Dendritic cell treated with granulocyte-macrophage colony-stimulating factor and Interleukin-4, amounts not matched to agents 40 ng/mL and 50 ng/mL, for 4 days (primary cell): ENCODE results near the gene TBC1D2.

Experiments
- H3K27ac Mint-ChIP-seq: one replicate; pipeline ENCODE4 v1.8.0; 2022; ENCODE audit warnings: mild to moderate bottlenecking, mixed read lengths
- H3K27me3 Mint-ChIP-seq: one replicate; pipeline ENCODE4 v1.8.0; 2022; ENCODE audit warnings: mild to moderate bottlenecking, mixed read lengths
- H3K36me3 Mint-ChIP-seq: one replicate; pipeline ENCODE4 v1.8.0; 2022; ENCODE audit warnings: low read depth, mixed read lengths
- H3K4me1 Mint-ChIP-seq: one replicate; pipeline ENCODE4 v1.8.0; 2022; ENCODE audit warnings: low read depth, mixed read lengths
- H3K4me3 Mint-ChIP-seq: one replicate; pipeline ENCODE4 v1.8.0; 2022; ENCODE audit warnings: mild to moderate bottlenecking, moderate library complexity, mixed read lengths
- H3K9me3 Mint-ChIP-seq: one replicate; pipeline ENCODE4 v1.8.0; 2022; ENCODE audit warnings: mixed read lengths
- intact Hi-C: fragments of 100-400 bp; cut with micrococcal nuclease; formaldehyde crosslinking; loops from one replicate; pipeline ENCODE4 v1.15.0; 2022

Gene TBC1D2

DNA sequence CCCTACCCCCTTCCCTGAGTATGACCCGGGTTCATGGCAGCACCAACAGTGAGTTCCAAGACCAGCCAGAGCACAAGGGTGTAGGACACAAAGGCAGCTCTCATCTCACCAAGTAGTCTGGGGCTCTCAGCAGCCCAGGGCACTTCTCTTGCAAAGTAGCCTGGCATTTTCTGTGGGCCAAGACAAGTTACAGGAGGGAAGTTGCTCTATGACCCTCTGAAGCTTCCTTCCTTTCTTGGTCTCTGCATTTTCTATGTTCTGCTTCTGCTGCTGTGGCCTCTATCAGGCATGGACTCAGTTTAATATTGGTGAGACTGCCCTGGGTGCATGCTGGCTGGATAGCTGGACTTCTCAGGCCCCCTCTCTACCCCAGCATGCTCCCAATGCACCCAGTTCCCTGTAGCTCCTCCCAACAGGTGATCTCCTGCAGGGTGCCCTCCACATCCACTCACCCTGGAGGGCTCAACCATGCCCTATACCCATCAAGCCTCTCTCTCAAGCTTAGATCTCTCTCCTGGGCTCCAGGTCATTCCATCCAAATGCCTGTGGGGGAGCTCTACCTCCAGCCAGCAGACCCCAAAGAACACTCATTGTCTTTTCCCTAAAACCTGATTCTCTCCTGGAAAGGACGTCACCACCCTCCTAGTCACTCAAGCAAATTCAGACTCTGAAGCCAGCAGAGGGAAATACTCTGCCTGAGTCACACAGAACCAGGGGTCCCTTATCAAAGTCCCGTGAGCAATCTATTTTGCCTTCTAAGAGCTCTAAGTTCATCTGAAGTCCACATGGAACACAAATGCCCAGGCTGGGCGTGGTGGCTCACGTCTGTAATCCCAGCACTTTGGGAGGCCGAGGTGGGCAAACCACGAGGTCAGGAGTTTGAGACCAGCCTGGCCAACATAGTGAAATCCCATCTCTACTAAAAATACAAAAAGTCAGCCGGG is 13.8 kb downstream of the TBC1D2 start:
- no peaks in the 10 kb centered on the region for H3K9me3 Mint-ChIP-seq
- H3K27ac Mint-ChIP-seq = peak overlapping the region; percentile 83
- peak overlapping the region; percentile 32 for H3K4me3 Mint-ChIP-seq
- no peaks in the 10 kb centered on the region for H3K27me3 Mint-ChIP-seq
- intact Hi-C loops = no loop called here
- H3K4me1 Mint-ChIP-seq = peaks cover 55% of the 10 kb centered on the region
- H3K36me3 Mint-ChIP-seq = peaks cover 66% of the 10 kb centered on the region

DNA sequence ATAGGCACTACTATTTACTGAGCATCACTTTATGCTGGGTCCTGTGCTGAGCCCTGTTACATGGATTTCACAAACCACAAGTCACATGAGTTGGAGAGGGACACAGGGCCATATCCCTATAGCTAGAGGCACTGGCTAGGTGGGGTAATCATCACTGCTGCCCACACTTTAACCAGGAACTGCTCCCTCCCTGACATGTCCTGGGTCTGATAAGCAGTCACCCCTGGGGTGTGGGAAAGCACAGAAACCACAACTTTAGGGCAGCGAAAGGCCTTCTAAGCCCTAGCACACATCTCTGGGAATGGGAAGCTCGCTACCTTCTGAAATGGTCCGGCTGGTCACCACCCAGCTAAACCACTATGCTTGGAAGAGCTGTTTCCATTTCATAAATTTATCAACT is 15.0 kb downstream of the TBC1D2 start:
- Mint-ChIP-seq H3K27me3 (no peaks in the 10 kb centered on the region), H3K4me1 (peaks cover 45% of the 10 kb centered on the region), H3K9me3 (no peaks in the 10 kb centered on the region), H3K36me3 (peaks cover 68% of the 10 kb centered on the region), H3K4me3 (no peak overlapping the region), H3K27ac (peak overlapping the region; percentile 83)
- intact Hi-C loops = no loop called here

DNA sequence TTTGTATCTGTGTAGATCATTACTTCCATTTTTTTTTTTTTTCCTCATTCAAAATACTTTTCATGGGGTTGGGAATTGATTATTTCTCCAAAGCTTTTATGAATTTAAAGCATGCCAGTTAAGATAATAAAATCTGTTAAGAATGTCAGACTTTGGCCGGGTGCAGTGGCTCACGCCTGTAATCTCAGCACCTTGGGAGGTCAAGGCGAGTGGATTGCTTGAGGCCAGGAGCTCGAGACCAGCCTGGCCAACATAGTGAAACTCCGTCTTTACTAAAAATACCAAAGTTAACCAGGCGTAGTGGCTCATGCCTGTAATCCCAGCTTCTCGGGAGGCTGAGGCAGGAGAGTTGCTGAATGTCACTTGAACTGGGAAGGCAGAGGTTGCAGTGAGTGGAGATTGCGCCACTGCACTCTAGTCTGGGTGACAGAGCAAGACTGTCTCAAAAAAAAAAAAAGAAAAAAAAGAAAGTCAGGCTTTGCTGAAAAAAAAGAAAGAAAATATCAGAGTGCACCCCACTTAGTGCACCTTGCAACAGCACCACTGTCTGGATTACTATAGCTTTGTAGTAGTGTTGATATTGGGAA is 18.5 kb downstream of the TBC1D2 start:
- Mint-ChIP-seq H3K27me3 (no peaks in the 10 kb centered on the region), H3K27ac (peak overlapping the region; percentile 20), H3K9me3 (no peaks in the 10 kb centered on the region), H3K36me3 (peaks cover 74% of the 10 kb centered on the region), H3K4me3 (no peak overlapping the region), H3K4me1 (peaks cover 35% of the 10 kb centered on the region)
- intact Hi-C loops = no loop called here

DNA sequence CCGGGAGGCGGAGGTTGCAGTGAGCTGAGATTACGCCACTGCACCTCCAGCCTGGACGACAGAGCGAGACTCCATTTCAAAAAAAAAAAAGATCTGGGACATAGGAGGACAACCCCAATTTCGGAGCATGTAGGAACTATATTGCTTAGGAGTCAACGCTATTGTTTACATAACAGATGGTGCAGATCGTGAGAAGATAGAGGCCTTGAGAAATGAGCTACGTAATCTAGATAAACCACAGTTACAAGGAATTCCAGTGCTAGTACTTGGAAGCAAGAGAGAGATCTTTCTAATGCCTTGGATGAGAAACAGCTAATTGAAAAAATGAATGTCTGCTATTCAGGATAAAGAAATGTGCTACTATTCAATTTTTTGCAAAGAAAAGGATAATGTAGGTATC is 20.3 kb downstream of the TBC1D2 start:
- intact Hi-C loops = no loop called here
- Mint-ChIP-seq H3K27ac (no peak overlapping the region), H3K27me3 (no peaks in the 10 kb centered on the region), H3K9me3 (no peaks in the 10 kb centered on the region), H3K4me1 (peaks cover 22% of the 10 kb centered on the region), H3K4me3 (no peak overlapping the region), H3K36me3 (peaks cover 78% of the 10 kb centered on the region)

DNA sequence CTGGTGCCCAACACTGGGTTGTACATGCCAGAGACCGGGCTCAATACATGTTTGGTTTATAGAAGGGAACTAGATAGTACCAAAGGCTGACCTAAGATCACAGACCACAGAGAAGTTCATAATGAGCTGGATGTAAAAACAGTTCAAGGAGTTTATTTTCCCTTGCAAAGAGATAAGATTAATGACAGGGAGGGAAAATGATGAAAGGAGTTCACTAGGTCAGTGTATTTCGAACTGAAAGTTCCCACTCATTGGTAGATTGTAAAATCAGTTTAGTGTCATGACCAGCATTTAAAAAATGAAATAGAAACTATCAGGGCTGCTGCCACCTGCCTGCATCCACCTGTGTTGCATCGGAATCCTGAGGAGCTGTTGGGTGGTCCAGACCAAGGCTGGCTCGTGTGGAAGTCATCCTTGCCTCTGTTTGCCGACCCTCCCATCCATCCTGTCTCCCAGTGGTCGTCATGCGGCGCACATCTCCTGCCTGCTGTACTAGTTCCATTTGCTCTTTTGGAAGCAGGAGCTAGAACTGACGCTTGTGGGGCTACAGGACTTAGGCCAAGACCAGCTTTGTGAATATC is 21.1 kb downstream of the TBC1D2 start:
- intact Hi-C loops = no loop called here
- no peaks in the 10 kb centered on the region for H3K27me3 Mint-ChIP-seq
- H3K36me3 Mint-ChIP-seq = peaks cover 79% of the 10 kb centered on the region
- H3K4me3 Mint-ChIP-seq = no peak overlapping the region
- H3K4me1 Mint-ChIP-seq = peaks cover 17% of the 10 kb centered on the region
- H3K9me3 Mint-ChIP-seq = no peaks in the 10 kb centered on the region
- peak overlapping the region; percentile 4 for H3K27ac Mint-ChIP-seq

DNA sequence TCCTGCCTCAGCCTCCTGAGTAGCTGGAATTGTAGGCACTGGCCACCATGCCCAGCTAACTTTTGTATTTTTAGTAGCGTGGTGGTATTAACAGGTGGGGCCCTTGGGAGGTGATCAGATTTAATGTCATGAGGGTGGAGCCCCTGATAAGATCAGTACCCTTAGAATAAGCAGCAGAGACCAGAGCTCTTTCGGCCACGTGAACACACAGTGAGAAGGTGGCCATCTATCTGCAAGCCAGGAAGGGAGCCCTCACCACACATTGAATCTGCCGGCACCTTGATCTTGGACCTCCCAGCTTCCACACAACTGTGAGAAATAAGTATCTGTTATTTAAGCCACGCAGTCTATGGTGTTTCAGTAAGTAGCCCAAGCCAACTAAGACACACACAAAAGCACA is 22.5 kb downstream of the TBC1D2 start:
- peaks cover 93% of the 10 kb centered on the region for H3K36me3 Mint-ChIP-seq

DNA sequence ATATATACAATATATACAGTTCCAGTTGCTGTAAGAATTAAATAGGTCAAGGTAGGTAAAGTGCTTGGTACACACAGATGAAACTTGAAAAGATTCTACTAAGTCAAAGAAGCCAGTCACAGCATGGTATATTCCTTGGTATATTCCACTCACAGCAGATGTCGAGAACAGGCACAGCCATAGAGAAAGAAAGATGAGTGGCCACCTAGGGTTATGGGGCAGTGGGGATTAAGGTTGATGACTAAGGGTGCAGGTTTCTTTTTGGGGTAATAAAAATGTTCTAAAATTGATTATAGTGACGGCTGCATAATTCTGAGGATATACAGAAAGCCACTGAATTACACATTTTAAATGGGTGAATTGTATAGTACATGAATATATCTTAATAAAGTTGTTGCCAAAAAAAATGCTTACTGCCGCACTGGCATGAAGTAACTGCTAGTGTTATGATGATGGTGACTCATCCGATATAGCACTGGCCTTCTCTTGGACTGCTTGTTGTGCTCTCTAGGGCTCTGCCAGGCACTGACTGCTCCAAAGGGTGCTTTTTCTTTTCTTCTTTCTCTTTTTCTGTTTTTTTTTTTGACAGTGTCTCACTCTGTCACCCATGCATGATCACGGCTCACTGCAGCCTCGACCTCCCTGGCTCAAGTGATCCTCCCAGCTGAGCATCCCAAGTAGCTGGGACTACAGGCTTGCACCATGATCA is 23.5 kb downstream of the TBC1D2 start:
- H3K27me3 Mint-ChIP-seq = no peaks in the 10 kb centered on the region
- H3K9me3 Mint-ChIP-seq = no peaks in the 10 kb centered on the region
- H3K27ac Mint-ChIP-seq = no peak overlapping the region
- H3K4me1 Mint-ChIP-seq = peaks cover 11% of the 10 kb centered on the region
- no peak overlapping the region for H3K4me3 Mint-ChIP-seq
- peaks cover 98% of the 10 kb centered on the region for H3K36me3 Mint-ChIP-seq
- intact Hi-C loops = no loop called here

More for the DNA sequence above, 22.5 kb downstream of the TBC1D2 start:
- Mint-ChIP-seq H3K4me3 (no peak overlapping the region), H3K27me3 (no peaks in the 10 kb centered on the region), H3K4me1 (peaks cover 17% of the 10 kb centered on the region), H3K9me3 (no peaks in the 10 kb centered on the region), H3K27ac (no peak overlapping the region)
- intact Hi-C loops = no loop called here

DNA sequence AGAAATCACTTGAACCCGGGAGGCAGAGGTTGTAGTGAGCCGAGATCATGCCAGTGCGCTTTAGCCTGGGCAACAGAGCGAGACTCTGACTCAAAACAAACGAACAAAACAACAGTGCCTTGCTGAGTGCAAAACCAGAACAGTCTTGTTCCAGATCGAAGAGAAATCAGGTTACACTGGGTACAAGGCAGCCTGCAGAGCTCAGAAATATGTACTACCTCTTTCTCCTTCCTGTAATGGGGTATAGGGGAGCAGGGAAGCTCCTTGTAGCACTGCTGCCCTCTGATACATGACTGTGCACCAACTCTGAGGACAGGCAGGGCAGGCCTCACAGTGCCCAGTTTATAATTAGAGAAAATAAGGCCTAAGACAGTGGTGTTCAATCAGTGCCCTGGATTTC is 24.7 kb downstream of the TBC1D2 start:
- Mint-ChIP-seq H3K27me3 (no peaks in the 10 kb centered on the region), H3K36me3 (peaks cover 98% of the 10 kb centered on the region)

DNA sequence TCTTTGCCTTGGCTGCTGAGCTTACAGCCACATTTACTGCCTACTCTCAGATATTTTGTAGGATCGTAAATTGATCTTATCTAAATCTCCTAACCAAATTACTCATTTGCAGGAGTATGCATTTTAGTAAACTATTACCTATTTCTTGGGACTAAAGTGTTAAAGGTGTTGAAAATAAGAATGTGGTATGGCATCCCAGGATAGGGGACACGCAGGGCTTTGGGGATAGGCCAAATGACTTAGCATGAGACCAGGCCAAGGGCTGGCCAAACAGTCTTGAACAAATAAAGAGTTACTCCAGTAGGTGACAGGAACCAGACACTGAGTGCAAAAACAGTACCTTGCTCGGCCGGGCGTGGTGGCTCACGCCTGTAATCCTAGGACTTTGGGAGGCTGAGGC is 25.1 kb downstream of the TBC1D2 start:
- no peaks in the 10 kb centered on the region for H3K27me3 Mint-ChIP-seq
- H3K4me1 Mint-ChIP-seq = peaks cover 10% of the 10 kb centered on the region
- no peak overlapping the region for H3K4me3 Mint-ChIP-seq
- intact Hi-C loops = no loop called here
- H3K9me3 Mint-ChIP-seq = no peaks in the 10 kb centered on the region
- peak overlapping the region; percentile 58 for H3K27ac Mint-ChIP-seq
- H3K36me3 Mint-ChIP-seq = peaks cover 97% of the 10 kb centered on the region

More for the DNA sequence above, 24.7 kb downstream of the TBC1D2 start:
- H3K27ac Mint-ChIP-seq = peak overlapping the region; percentile 58
- intact Hi-C loops = no loop called here
- peaks cover 10% of the 10 kb centered on the region for H3K4me1 Mint-ChIP-seq
- H3K4me3 Mint-ChIP-seq = no peak overlapping the region
- H3K9me3 Mint-ChIP-seq = no peaks in the 10 kb centered on the region

DNA sequence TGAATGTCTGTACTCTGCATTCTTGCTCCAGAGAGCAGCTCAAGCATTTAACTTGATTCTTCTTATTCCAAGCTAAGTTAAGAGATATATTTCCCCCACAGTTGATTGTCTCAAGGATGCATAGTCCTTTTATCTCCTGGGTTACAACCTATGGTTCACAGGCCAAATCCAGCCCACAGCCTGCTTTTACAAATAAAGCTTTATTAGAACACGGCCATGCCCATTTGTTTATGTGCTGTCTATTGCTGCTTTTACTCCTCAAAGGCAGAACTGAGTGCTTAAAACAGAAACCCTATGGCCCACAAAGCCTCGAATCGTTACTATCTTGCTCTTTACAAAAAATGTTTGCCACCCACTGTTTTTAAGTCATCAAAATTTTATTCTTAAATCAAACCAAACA is 25.8 kb downstream of the TBC1D2 start:
- intact Hi-C loops = no loop called here
- Mint-ChIP-seq H3K9me3 (no peaks in the 10 kb centered on the region), H3K4me3 (no peak overlapping the region), H3K36me3 (peaks cover 97% of the 10 kb centered on the region), H3K4me1 (peaks cover 10% of the 10 kb centered on the region), H3K27me3 (no peaks in the 10 kb centered on the region), H3K27ac (no peak overlapping the region)

DNA sequence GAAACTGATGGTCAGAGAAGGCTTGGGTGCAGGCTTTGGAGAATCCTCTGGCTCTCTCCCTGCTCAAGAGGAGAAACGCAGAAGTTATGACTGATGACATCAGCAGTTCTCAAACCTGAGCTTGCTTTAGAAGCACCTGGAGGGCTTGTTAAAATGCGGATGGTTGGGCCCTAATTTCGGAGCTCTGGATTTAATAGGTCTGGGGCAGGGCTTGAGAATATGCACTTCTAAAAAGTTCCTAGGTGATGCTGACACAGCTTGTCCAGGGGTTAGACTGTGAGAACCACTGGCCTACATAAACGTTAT is 26.4 kb downstream of the TBC1D2 start:
- intact Hi-C loops = no loop called here
- Mint-ChIP-seq H3K36me3 (peaks cover 95% of the 10 kb centered on the region), H3K27ac (no peak overlapping the region), H3K4me3 (no peak overlapping the region), H3K27me3 (no peaks in the 10 kb centered on the region), H3K4me1 (peaks cover 10% of the 10 kb centered on the region), H3K9me3 (no peaks in the 10 kb centered on the region)

DNA sequence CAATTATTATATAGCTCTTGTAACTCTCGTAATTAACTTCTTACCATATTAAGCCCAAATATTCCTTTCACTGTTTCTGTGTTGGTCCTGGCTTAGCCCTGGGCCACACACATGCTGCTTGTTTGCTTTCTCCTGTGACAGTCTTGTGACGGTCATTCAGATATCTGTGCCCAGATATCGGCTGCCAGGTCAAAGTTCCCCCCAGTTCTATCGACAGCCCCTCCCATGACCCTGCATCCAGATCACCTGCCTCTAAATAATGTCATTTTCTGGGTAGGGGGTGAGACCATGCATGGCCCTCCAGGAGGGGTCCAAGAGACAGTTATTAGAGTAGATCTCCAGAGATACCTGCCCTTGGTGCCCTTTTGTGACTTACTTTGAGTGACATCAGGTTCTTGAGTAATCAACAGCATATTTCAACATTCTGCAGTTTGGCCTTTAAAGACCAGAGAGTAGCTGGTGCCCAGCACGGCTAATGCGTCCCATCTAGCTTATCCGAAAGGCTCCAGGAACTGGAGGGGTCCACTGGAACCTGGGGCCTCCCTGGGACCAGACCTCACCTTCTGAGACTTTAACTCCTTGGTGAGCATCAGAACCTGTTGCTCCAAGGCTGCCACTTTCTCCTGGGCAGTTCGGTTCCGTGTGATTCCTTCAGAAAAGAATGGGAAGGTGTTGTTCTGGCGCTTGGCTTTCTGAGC is 26.9 kb downstream of the TBC1D2 start:
- intact Hi-C loops = no loop called here
- H3K27ac Mint-ChIP-seq = no peak overlapping the region
- peaks cover 12% of the 10 kb centered on the region for H3K4me1 Mint-ChIP-seq
- H3K9me3 Mint-ChIP-seq = no peaks in the 10 kb centered on the region
- H3K27me3 Mint-ChIP-seq = no peaks in the 10 kb centered on the region
- H3K36me3 Mint-ChIP-seq = peaks cover 94% of the 10 kb centered on the region
- no peak overlapping the region for H3K4me3 Mint-ChIP-seq

DNA sequence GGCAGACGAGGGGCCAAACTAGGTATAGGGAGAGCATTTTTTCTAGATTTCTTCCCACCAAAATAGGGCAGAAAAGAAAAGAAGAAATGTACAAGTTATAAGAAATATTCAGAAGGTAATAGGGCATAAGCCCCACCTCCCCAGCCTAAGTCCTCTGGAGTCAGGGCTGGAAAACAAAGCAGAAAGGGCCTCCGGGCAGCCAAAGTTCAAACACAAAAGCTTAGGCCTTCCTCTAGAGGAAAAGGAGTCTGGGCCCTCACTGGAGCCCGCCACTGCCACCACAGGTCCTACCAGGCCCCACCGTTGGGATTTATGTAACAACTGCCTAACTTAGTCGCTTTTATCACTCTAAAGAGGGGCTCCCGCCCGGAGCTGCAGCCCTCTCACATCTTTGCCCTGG is 27.6 kb downstream of the TBC1D2 start:
- Mint-ChIP-seq H3K36me3 (peaks cover 94% of the 10 kb centered on the region), H3K4me1 (peaks cover 16% of the 10 kb centered on the region), H3K27me3 (no peaks in the 10 kb centered on the region), H3K4me3 (no peak overlapping the region), H3K9me3 (no peaks in the 10 kb centered on the region), H3K27ac (no peak overlapping the region)
- intact Hi-C loops = no loop called here
